Fibroblast of mammary gland (primary cell): ENCODE results near the gene DCC.

Source experiments
- DNase-seq: peaks from one replicate; pipeline ENCODE4 v3.0.0-alpha.2; 2010; ENCODE audit warnings: low read depth
- H3K4me3 ChIP-seq: 2 replicates; pipeline ENCODE4 v1.5.1; 2011; ENCODE audit warnings: low read depth, mild to moderate bottlenecking, low read length, moderate library complexity; ENCODE audit not compliant: control insufficient read depth
- CTCF ChIP-seq: conservative IDR thresholded peaks from 2 replicates; pipeline ENCODE4 v1.5.1; 2011; ENCODE audit warnings: low read depth, low read length, inconsistent platforms; ENCODE audit not compliant: control insufficient read depth, insufficient read depth

Gene DCC

GRCh38 chr18:52610451-52611115 is 270.6 kb downstream of the DCC start:
- TF ChIP-seq CTCF = no peak
- H3K4me3 ChIP-seq = no peak overlapping the region
- DNase-seq = no peak

- no peak for DNase-seq
- no peak for TF ChIP-seq CTCF
- no peak overlapping the region for H3K4me3 ChIP-seq
Observed at GRCh38 chr18:52612406-52612805, 272.4 kb downstream of the DCC start.

GRCh38 chr18:52615321-52615720 is 275.3 kb downstream of the DCC start:
- DNase-seq = no peak
- TF ChIP-seq CTCF = no peak
- H3K4me3 ChIP-seq = no peak overlapping the region

GRCh38 chr18:52615943-52616342 is 275.9 kb downstream of the DCC start:
- H3K4me3 ChIP-seq = no peak overlapping the region
- no peak for DNase-seq
- no peak for TF ChIP-seq CTCF

GRCh38 chr18:52617931-52618330 is 277.9 kb downstream of the DCC start:
- no peak overlapping the region for H3K4me3 ChIP-seq
- DNase-seq = no peak
- TF ChIP-seq CTCF = no peak

GRCh38 chr18:52620926-52621439 is 281.0 kb downstream of the DCC start:
- TF ChIP-seq CTCF = no peak
- DNase-seq = no peak
- no peak overlapping the region for H3K4me3 ChIP-seq
